T-helper 1 cell treated with Interleukin-12 subunit alpha and Interleukin-12 subunit beta and Interleukin-4 antibody, amounts not matched to agents 30 μg/mL and 1 μg/mL, for 36 hours (primary cell): ENCODE results near the gene PRRC2B.
"Not testable (repeated sequence)": the region's sequence is repeated elsewhere in the genome, so short reads cannot be mapped to it uniquely, and the experiment has no call there.

ENCODE experiments used
- H3K27ac Mint-ChIP-seq: one replicate; pipeline ENCODE4 v1.8.0; 2021; ENCODE audit warnings: mild to moderate bottlenecking, mixed read lengths
- H3K27me3 Mint-ChIP-seq: one replicate; pipeline ENCODE4 v1.8.0; 2021; ENCODE audit warnings: low read depth, mixed read lengths
- H3K36me3 Mint-ChIP-seq: one replicate; pipeline ENCODE4 v1.8.0; 2021; ENCODE audit warnings: low read depth, mixed read lengths
- H3K4me1 Mint-ChIP-seq: one replicate; pipeline ENCODE4 v1.8.0; 2021; ENCODE audit warnings: low read depth, mixed read lengths
- H3K4me3 Mint-ChIP-seq: one replicate; pipeline ENCODE4 v1.8.0; 2021; ENCODE audit warnings: mild to moderate bottlenecking, moderate library complexity, mixed read lengths
- H3K9me3 Mint-ChIP-seq: one replicate; pipeline ENCODE4 v1.8.0; 2021; ENCODE audit warnings: mixed read lengths

Gene PRRC2B

GRCh38 chr9:131393622-131394463, at the start of gene PRRC2B:
Gene PRRC2B, plus strand, starts transcription at chr9:131394086. Its CDS starts 36,059 bp downstream, at chr9:131430145.
- Mint-ChIP-seq H3K27me3 (peaks cover 6% of the 10 kb centered on the region), H3K36me3 (peaks cover 6% of the 10 kb centered on the region), H3K4me3 (peak within 1 kb of the TSS; percentile 82), H3K27ac (peak within 1 kb of the TSS; percentile 87), H3K4me1 (peaks cover 44% of the 10 kb centered on the region), H3K9me3 (no peaks in the 10 kb centered on the region)

- not testable (repeated sequence) for H3K36me3 Mint-ChIP-seq, H3K4me3 Mint-ChIP-seq
Measured at GRCh38 chr9:131344931-131345535, 48.9 kb upstream of the PRRC2B start.

GRCh38 chr9:131346559-131346958, 47.3 kb upstream of the PRRC2B start:
- no peaks in the 10 kb centered on the region for H3K9me3 Mint-ChIP-seq
- no peak overlapping the region for H3K4me3 Mint-ChIP-seq
- H3K27ac Mint-ChIP-seq: no peak overlapping the region
- H3K27me3 Mint-ChIP-seq: peaks cover 23% of the 10 kb centered on the region
- H3K4me1 Mint-ChIP-seq: peaks cover 10% of the 10 kb centered on the region
- no peaks in the 10 kb centered on the region for H3K36me3 Mint-ChIP-seq

More at GRCh38 chr9:131344931-131345535, 48.9 kb upstream of the PRRC2B start:
- H3K27me3 Mint-ChIP-seq: peaks cover 37% of the 10 kb centered on the region
- not testable (repeated sequence) for H3K27ac Mint-ChIP-seq, H3K9me3 Mint-ChIP-seq, H3K4me1 Mint-ChIP-seq

GRCh38 chr9:131347376-131348020, 46.4 kb upstream of the PRRC2B start:
- Mint-ChIP-seq H3K36me3 (no peaks in the 10 kb centered on the region), H3K4me3 (no peak overlapping the region), H3K27me3 (peaks cover 17% of the 10 kb centered on the region), H3K9me3 (no peaks in the 10 kb centered on the region), H3K27ac (no peak overlapping the region), H3K4me1 (peaks cover 10% of the 10 kb centered on the region)

- Mint-ChIP-seq H3K9me3 (no peaks in the 10 kb centered on the region), H3K36me3 (no peaks in the 10 kb centered on the region), H3K27ac (no peak overlapping the region), H3K27me3 (peaks cover 3% of the 10 kb centered on the region), H3K4me1 (peaks cover 10% of the 10 kb centered on the region), H3K4me3 (no peak overlapping the region)
Measured at GRCh38 chr9:131348631-131349521, 45.0 kb upstream of the PRRC2B start.

- Mint-ChIP-seq H3K9me3 (no peaks in the 10 kb centered on the region), H3K27me3 (no peaks in the 10 kb centered on the region), H3K4me3 (no peak overlapping the region), H3K27ac (no peak overlapping the region), H3K36me3 (no peaks in the 10 kb centered on the region), H3K4me1 (peaks cover 9% of the 10 kb centered on the region)
Measured at GRCh38 chr9:131349522-131349880, 44.4 kb upstream of the PRRC2B start.

- Mint-ChIP-seq H3K27ac (no peak overlapping the region), H3K36me3 (no peaks in the 10 kb centered on the region)
Measured at GRCh38 chr9:131349881-131350563, 43.9 kb upstream of the PRRC2B start.

GRCh38 chr9:131356479-131356878, 37.4 kb upstream of the PRRC2B start:
- not testable (repeated sequence) for H3K36me3 Mint-ChIP-seq, H3K9me3 Mint-ChIP-seq, H3K27ac Mint-ChIP-seq, H3K27me3 Mint-ChIP-seq, H3K4me3 Mint-ChIP-seq
- peaks cover 13% of the 10 kb centered on the region for H3K4me1 Mint-ChIP-seq

More at GRCh38 chr9:131349881-131350563, 43.9 kb upstream of the PRRC2B start:
- Mint-ChIP-seq H3K27me3 (no peaks in the 10 kb centered on the region), H3K9me3 (no peaks in the 10 kb centered on the region), H3K4me1 (peaks cover 8% of the 10 kb centered on the region), H3K4me3 (peak overlapping the region; percentile 62)

GRCh38 chr9:131358556-131358955, 35.3 kb upstream of the PRRC2B start:
- H3K27ac Mint-ChIP-seq: no peak overlapping the region
- H3K36me3 Mint-ChIP-seq: no peaks in the 10 kb centered on the region
- H3K27me3 Mint-ChIP-seq: peaks cover 4% of the 10 kb centered on the region
- H3K9me3 Mint-ChIP-seq: no peaks in the 10 kb centered on the region
- H3K4me1 Mint-ChIP-seq: peaks cover 15% of the 10 kb centered on the region
- no peak overlapping the region for H3K4me3 Mint-ChIP-seq

- H3K36me3 Mint-ChIP-seq: no peaks in the 10 kb centered on the region
- peaks cover 4% of the 10 kb centered on the region for H3K27me3 Mint-ChIP-seq
- H3K9me3 Mint-ChIP-seq: no peaks in the 10 kb centered on the region
- peak overlapping the region; percentile 67 for H3K27ac Mint-ChIP-seq
- H3K4me1 Mint-ChIP-seq: peaks cover 15% of the 10 kb centered on the region
- peak overlapping the region; percentile 58 for H3K4me3 Mint-ChIP-seq
Measured at GRCh38 chr9:131361202-131361833, 32.6 kb upstream of the PRRC2B start.

- H3K27ac Mint-ChIP-seq: no peak overlapping the region
- no peaks in the 10 kb centered on the region for H3K9me3 Mint-ChIP-seq
- H3K4me3 Mint-ChIP-seq: no peak overlapping the region
- peaks cover 9% of the 10 kb centered on the region for H3K4me1 Mint-ChIP-seq
- peaks cover 7% of the 10 kb centered on the region for H3K27me3 Mint-ChIP-seq
- H3K36me3 Mint-ChIP-seq: no peaks in the 10 kb centered on the region
Measured at GRCh38 chr9:131365546-131365945, 28.3 kb upstream of the PRRC2B start.

- H3K36me3 Mint-ChIP-seq: no peaks in the 10 kb centered on the region
- peaks cover 7% of the 10 kb centered on the region for H3K27me3 Mint-ChIP-seq
- H3K27ac Mint-ChIP-seq: no peak overlapping the region
- H3K4me1 Mint-ChIP-seq: no peaks in the 10 kb centered on the region
- no peaks in the 10 kb centered on the region for H3K9me3 Mint-ChIP-seq
- no peak overlapping the region for H3K4me3 Mint-ChIP-seq
Measured at GRCh38 chr9:131366761-131367401, 27.0 kb upstream of the PRRC2B start.

- Mint-ChIP-seq H3K4me3 (no peak overlapping the region), H3K27ac (no peak overlapping the region), H3K9me3 (no peaks in the 10 kb centered on the region), H3K4me1 (peaks cover 4% of the 10 kb centered on the region), H3K27me3 (peaks cover 7% of the 10 kb centered on the region), H3K36me3 (no peaks in the 10 kb centered on the region)
Measured at GRCh38 chr9:131367450-131367849, 26.4 kb upstream of the PRRC2B start.
